Mucosa of stomach (tissue), 1 donor: Measurements from ENCODE around the gene GPRC5D.

ENCODE experiments used
- H3K27me3 ChIP-seq: one replicate; pipeline ENCODE4 v1.7.0; 2013; ENCODE audit warnings: mild to moderate bottlenecking, low read length; ENCODE audit not compliant: control insufficient read depth, insufficient read depth
- H3K36me3 ChIP-seq: one replicate; pipeline ENCODE4 v1.7.0; 2013; ENCODE audit warnings: low read length; ENCODE audit not compliant: control insufficient read depth, insufficient read depth
- H3K4me1 ChIP-seq: one replicate; pipeline ENCODE4 v1.7.0; 2013; ENCODE audit warnings: mild to moderate bottlenecking, low read length; ENCODE audit not compliant: control insufficient read depth, insufficient read depth
- H3K4me3 ChIP-seq: one replicate; pipeline ENCODE4 v1.7.0; 2013; ENCODE audit warnings: low read length
- H3K9ac ChIP-seq: one replicate; pipeline ENCODE4 v1.7.0; 2013; ENCODE audit warnings: mild to moderate bottlenecking, low read length, moderate library complexity
- H3K9me3 ChIP-seq: one replicate; pipeline ENCODE4 v1.7.0; 2013; ENCODE audit warnings: mild to moderate bottlenecking, low read length, moderate library complexity; ENCODE audit not compliant: control insufficient read depth
- donor health status: Pancreatic carcinoma.

Gene GPRC5D

GRCh38 chr12:12946686-12947355 is 5.1 kb downstream of the GPRC5D start:
- H3K36me3 ChIP-seq = no peaks in the 10 kb centered on the region
- no peaks in the 10 kb centered on the region for H3K4me1 ChIP-seq
- no peaks in the 10 kb centered on the region for H3K27me3 ChIP-seq
- no peak overlapping the region for H3K9ac ChIP-seq
- no peaks in the 10 kb centered on the region for H3K9me3 ChIP-seq
- H3K4me3 ChIP-seq = no peak overlapping the region

GRCh38 chr12:12945591-12945990 is 6.4 kb downstream of the GPRC5D start:
- Histone ChIP-seq H3K36me3 (no peaks in the 10 kb centered on the region), H3K27me3 (no peaks in the 10 kb centered on the region)

GRCh38 chr12:12943586-12944260 is 8.2 kb downstream of the GPRC5D start:
- H3K36me3 ChIP-seq = no peaks in the 10 kb centered on the region

More at GRCh38 chr12:12945591-12945990, 6.4 kb downstream of the GPRC5D start:
- H3K4me3 ChIP-seq = no peak overlapping the region
- no peaks in the 10 kb centered on the region for H3K4me1 ChIP-seq
- H3K9me3 ChIP-seq = no peaks in the 10 kb centered on the region
- H3K9ac ChIP-seq = no peak overlapping the region

GRCh38 chr12:12941450-12942350 is 10.3 kb downstream of the GPRC5D start:
- H3K27me3 ChIP-seq = no peaks in the 10 kb centered on the region
- no peak overlapping the region for H3K9ac ChIP-seq
- no peaks in the 10 kb centered on the region for H3K4me1 ChIP-seq
- no peak overlapping the region for H3K4me3 ChIP-seq
- H3K36me3 ChIP-seq = no peaks in the 10 kb centered on the region
- H3K9me3 ChIP-seq = no peaks in the 10 kb centered on the region

More at GRCh38 chr12:12943586-12944260, 8.2 kb downstream of the GPRC5D start:
- Histone ChIP-seq H3K9me3 (no peaks in the 10 kb centered on the region), H3K27me3 (no peaks in the 10 kb centered on the region), H3K9ac (no peak overlapping the region), H3K4me3 (no peak overlapping the region), H3K4me1 (no peaks in the 10 kb centered on the region)

- Histone ChIP-seq H3K36me3 (no peaks in the 10 kb centered on the region), H3K9me3 (no peaks in the 10 kb centered on the region), H3K4me3 (no peak overlapping the region), H3K4me1 (no peaks in the 10 kb centered on the region), H3K9ac (no peak overlapping the region), H3K27me3 (no peaks in the 10 kb centered on the region)
These were observed 12.1 kb downstream of the GPRC5D start for GRCh38 chr12:12939888-12940287.

- Histone ChIP-seq H3K4me1 (no peaks in the 10 kb centered on the region), H3K9ac (no peak overlapping the region), H3K9me3 (no peaks in the 10 kb centered on the region), H3K27me3 (no peaks in the 10 kb centered on the region), H3K4me3 (no peak overlapping the region), H3K36me3 (no peaks in the 10 kb centered on the region)
These were observed 13.4 kb downstream of the GPRC5D start for GRCh38 chr12:12938541-12938940.

GRCh38 chr12:12936983-12937491 is 14.9 kb downstream of the GPRC5D start:
- H3K9me3 ChIP-seq = no peaks in the 10 kb centered on the region
- H3K36me3 ChIP-seq = no peaks in the 10 kb centered on the region
- no peaks in the 10 kb centered on the region for H3K4me1 ChIP-seq
- H3K4me3 ChIP-seq = no peak overlapping the region
- no peaks in the 10 kb centered on the region for H3K27me3 ChIP-seq
- H3K9ac ChIP-seq = no peak overlapping the region

- no peaks in the 10 kb centered on the region for H3K9me3 ChIP-seq
- H3K27me3 ChIP-seq = no peaks in the 10 kb centered on the region
- H3K4me1 ChIP-seq = no peaks in the 10 kb centered on the region
- no peak overlapping the region for H3K9ac ChIP-seq
- no peaks in the 10 kb centered on the region for H3K36me3 ChIP-seq
- no peak overlapping the region for H3K4me3 ChIP-seq
These were observed 17.4 kb downstream of the GPRC5D start for GRCh38 chr12:12934556-12934955.

- Histone ChIP-seq H3K4me1 (no peaks in the 10 kb centered on the region), H3K36me3 (no peaks in the 10 kb centered on the region), H3K9ac (no peak overlapping the region), H3K27me3 (no peaks in the 10 kb centered on the region), H3K4me3 (no peak overlapping the region), H3K9me3 (no peaks in the 10 kb centered on the region)
These were observed 18.2 kb downstream of the GPRC5D start for GRCh38 chr12:12933742-12934141.

- Histone ChIP-seq H3K4me1 (peaks cover 7% of the 10 kb centered on the region), H3K9ac (no peak overlapping the region), H3K9me3 (no peaks in the 10 kb centered on the region), H3K4me3 (no peak overlapping the region), H3K27me3 (no peaks in the 10 kb centered on the region), H3K36me3 (no peaks in the 10 kb centered on the region)
These were observed 21.2 kb downstream of the GPRC5D start for GRCh38 chr12:12930633-12931219.

- Histone ChIP-seq H3K9me3 (no peaks in the 10 kb centered on the region), H3K9ac (no peak overlapping the region), H3K4me3 (no peak overlapping the region), H3K4me1 (peaks cover 7% of the 10 kb centered on the region), H3K36me3 (no peaks in the 10 kb centered on the region), H3K27me3 (no peaks in the 10 kb centered on the region)
These were observed 22.3 kb downstream of the GPRC5D start for GRCh38 chr12:12929696-12930095.
